SU-DHL-6 (cell line): ENCODE measurements around the gene OR6C76.

Source experiments
- CTCF ChIP-seq: fragments of 200-600 bp; sonication (generic); IDR thresholded peaks from one replicate; pipeline ENCODE4 v1.5.1; 2017; ENCODE audit warnings: antibody characterized with exemption, mild to moderate bottlenecking, low read length, moderate library complexity; ENCODE audit not compliant: insufficient read depth, poor library complexity, severe bottlenecking
- EZH2phosphoT487 ChIP-seq: fragments of 200-600 bp; sonication (generic), shearing (Covaris generic); conservative IDR thresholded peaks from 2 replicates; pipeline ENCODE4 v1.6.1; 2018; ENCODE audit warnings: mild to moderate bottlenecking, antibody characterized with exemption, low read length, moderate library complexity, mixed read lengths

- TF ChIP-seq CTCF (no peak), EZH2phosphoT487 (no peak)
These were observed 17.7 kb downstream of the OR6C76 start, which contains the start of gene OR6C2 for GRCh38 chr12:55443776-55444175.
